ENCODE measurements around the gene ABCA13.

The ABCA13 gene

DNA sequence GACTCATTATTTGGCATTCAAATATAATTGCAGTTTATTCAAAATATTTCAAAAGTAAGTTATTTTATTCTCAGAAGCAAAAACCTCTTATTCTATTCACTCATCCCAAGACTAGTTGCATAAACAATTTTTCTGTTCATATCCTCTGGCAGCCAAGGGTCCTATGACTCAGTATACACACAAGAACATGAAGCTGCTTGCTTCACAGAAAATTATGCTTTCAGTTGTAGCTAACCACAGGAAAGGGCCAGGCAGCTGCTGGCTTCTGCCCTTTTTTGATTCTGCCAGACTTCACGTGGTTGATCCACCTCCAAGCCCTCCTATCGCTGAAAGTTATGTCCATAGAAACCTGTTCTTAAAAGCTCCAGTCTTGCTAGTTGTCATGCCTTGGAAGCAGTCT, 108.8 kb downstream of the ABCA13 start:
- Histone ChIP-seq H3K27me3 (ENCODE audit: insufficient read depth, poor library complexity, severe bottlenecking) (no peaks in the 10 kb centered on the region), H3K4me3 (replicated peaks; ENCODE audit: insufficient read depth, low read length) (no peak overlapping the region), H3K27ac (replicated peaks) (no peak overlapping the region)
- TF ChIP-seq REST (IDR thresholded peaks at IDR 0.05; ENCODE audit: insufficient replicate concordance, low read depth) (no peak), SPI1 (IDR thresholded peaks at IDR 0.05; ENCODE audit: borderline replicate concordance, low read depth) (no peak), CTCF (IDR thresholded peaks at IDR 0.05; ENCODE audit: insufficient read depth, low read length) (no peak), GABPA (IDR thresholded peaks at IDR 0.05; ENCODE audit: low read depth) (no peak), POLR2AphosphoS5 (IDR thresholded peaks at IDR 0.05; ENCODE audit: low read depth) (no peak)
- DNase-seq (ENCODE audit: low read depth in 1 of 2, low spot score in 1 of 2), result no peak

DNA sequence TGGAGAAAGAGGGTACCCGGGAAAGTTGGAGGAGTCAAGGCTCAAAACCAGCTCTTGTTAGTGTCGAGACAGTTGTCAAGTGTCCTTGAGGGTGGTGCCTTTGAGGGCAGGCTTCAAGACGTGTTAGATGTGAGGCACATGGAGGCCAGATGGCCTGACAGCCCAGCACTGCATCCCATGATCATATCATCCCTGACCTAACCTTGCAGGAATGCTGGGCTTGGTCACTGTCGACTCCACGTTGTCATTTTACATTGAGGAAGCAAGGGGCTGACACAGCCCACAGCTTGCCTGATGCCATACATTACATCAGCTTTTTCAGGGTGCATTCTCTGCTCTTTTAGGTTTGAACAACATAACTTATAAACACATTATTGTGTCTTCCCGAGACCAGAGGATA, 114.1 kb downstream of the ABCA13 start:
- no peaks in the 10 kb centered on the region for H3K27me3 ChIP-seq (ENCODE audit: insufficient read depth, poor library complexity, severe bottlenecking)
- H3K4me3 ChIP-seq (replicated peaks; ENCODE audit: insufficient read depth, low read length), result no peak overlapping the region
- TF ChIP-seq CTCF (IDR thresholded peaks at IDR 0.05; ENCODE audit: insufficient read depth, low read length) (no peak), GABPA (IDR thresholded peaks at IDR 0.05; ENCODE audit: low read depth) (no peak), POLR2AphosphoS5 (IDR thresholded peaks at IDR 0.05; ENCODE audit: low read depth) (no peak), SPI1 (IDR thresholded peaks at IDR 0.05; ENCODE audit: borderline replicate concordance, low read depth) (no peak)
- H3K27ac ChIP-seq (replicated peaks), result no peak overlapping the region
- DNase-seq (ENCODE audit: low read depth in 1 of 2, low spot score in 1 of 2), result no peak

DNA sequence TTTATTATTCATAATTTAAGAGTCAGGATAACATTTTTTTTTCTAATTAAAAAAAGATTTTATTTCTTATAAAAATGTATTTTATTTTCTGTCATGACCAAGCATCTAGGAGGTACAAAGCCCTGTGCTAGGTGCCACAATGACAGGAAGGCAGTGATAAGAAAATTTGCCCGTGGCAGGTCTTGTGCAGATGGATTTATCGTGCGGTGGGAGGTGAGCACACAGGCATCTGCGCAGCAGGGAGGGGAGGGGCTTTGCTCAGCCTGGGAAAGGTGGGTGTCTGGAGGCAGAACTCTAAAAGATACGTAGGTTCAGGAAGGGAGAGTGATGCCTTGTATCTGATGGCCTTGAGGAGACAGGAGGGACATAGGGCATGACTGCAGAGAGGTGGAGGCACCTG, 115.6 kb downstream of the ABCA13 start:
- TF ChIP-seq SPI1 (IDR thresholded peaks at IDR 0.05; ENCODE audit: borderline replicate concordance, low read depth) (no peak), REST (IDR thresholded peaks at IDR 0.05; ENCODE audit: insufficient replicate concordance, low read depth) (no peak), GABPA (IDR thresholded peaks at IDR 0.05; ENCODE audit: low read depth) (no peak), POLR2AphosphoS5 (IDR thresholded peaks at IDR 0.05; ENCODE audit: low read depth) (no peak), CTCF (IDR thresholded peaks at IDR 0.05; ENCODE audit: insufficient read depth, low read length) (no peak)
- H3K27me3 ChIP-seq (ENCODE audit: insufficient read depth, poor library complexity, severe bottlenecking), result no peaks in the 10 kb centered on the region
- H3K27ac ChIP-seq (replicated peaks), result no peak overlapping the region
- no peak overlapping the region for H3K4me3 ChIP-seq (replicated peaks; ENCODE audit: insufficient read depth, low read length)
- DNase-seq (ENCODE audit: low read depth in 1 of 2, low spot score in 1 of 2), result no peak

- no peak overlapping the region for H3K27ac ChIP-seq (replicated peaks)
- no peak for DNase-seq (ENCODE audit: low read depth in 1 of 2, low spot score in 1 of 2)
- no peak for TF ChIP-seq SPI1 (IDR thresholded peaks at IDR 0.05; ENCODE audit: borderline replicate concordance, low read depth)
- TF ChIP-seq GABPA (IDR thresholded peaks at IDR 0.05; ENCODE audit: low read depth), result no peak
- TF ChIP-seq POLR2AphosphoS5 (IDR thresholded peaks at IDR 0.05; ENCODE audit: low read depth), result no peak
- no peak for TF ChIP-seq CTCF (IDR thresholded peaks at IDR 0.05; ENCODE audit: insufficient read depth, low read length)
- no peak for TF ChIP-seq REST (IDR thresholded peaks at IDR 0.05; ENCODE audit: insufficient replicate concordance, low read depth)
- no peaks in the 10 kb centered on the region for H3K27me3 ChIP-seq (ENCODE audit: insufficient read depth, poor library complexity, severe bottlenecking)
- no peak overlapping the region for H3K4me3 ChIP-seq (replicated peaks; ENCODE audit: insufficient read depth, low read length)
Observed at GRCh38 chr7:48289656-48290055, 118.4 kb downstream of the ABCA13 start.
